ENCODE results near the gene MCUB. TPM values are rescaled to one million over a fixed set of nuclear protein-coding genes. Genes with fewer than 3 reads are reported as not detected.
A peak's percentile ranks its signal among the peaks of the same experiment; 100 is the strongest.
"Not testable (repeated sequence)": the region's sequence is repeated elsewhere in the genome, so short reads cannot be mapped to it uniquely, and the experiment has no call there.

Gene MCUB
- total RNA-seq, 2 experiments from 2014 or later: 62.3 to 65.3 TPM

- Mint-ChIP-seq H3K36me3 (ENCODE audit: low read depth) (peaks cover 15% of the 10 kb centered on the region), H3K4me1 (ENCODE audit: low read depth) (peaks cover 14% of the 10 kb centered on the region), H3K9me3 (peaks cover 4% of the 10 kb centered on the region), H3K27me3 (no peaks in the 10 kb centered on the region), H3K4me3 (no peak overlapping the region), H3K27ac (no peak overlapping the region)
- intact Hi-C loops (cut with micrococcal nuclease): no loop called here
- CTCF ChIA-PET: no interaction called here
- TF ChIP-seq, protein P1, sequence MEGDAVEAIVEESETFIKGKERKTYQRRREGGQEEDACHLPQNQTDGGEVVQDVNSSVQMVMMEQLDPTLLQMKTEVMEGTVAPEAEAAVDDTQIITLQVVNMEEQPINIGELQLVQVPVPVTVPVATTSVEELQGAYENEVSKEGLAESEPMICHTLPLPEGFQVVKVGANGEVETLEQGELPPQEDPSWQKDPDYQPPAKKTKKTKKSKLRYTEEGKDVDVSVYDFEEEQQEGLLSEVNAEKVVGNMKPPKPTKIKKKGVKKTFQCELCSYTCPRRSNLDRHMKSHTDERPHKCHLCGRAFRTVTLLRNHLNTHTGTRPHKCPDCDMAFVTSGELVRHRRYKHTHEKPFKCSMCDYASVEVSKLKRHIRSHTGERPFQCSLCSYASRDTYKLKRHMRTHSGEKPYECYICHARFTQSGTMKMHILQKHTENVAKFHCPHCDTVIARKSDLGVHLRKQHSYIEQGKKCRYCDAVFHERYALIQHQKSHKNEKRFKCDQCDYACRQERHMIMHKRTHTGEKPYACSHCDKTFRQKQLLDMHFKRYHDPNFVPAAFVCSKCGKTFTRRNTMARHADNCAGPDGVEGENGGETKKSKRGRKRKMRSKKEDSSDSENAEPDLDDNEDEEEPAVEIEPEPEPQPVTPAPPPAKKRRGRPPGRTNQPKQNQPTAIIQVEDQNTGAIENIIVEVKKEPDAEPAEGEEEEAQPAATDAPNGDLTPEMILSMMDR (IDR thresholded peaks at IDR 0.05): no peak
- DNase-seq: no peak
- POLR2A ChIA-PET: no interaction called here
- ATAC-seq: no peak
Observed at GRCh38 chr4:109554971-109555370, 5.1 kb upstream of the MCUB start.

GRCh38 chr4:109557433-109557832 lies 2.6 kb upstream of the MCUB start:
- TF ChIP-seq, protein P1 (IDR thresholded peaks at IDR 0.05): no peak
- ChIA-PET POLR2A (interaction anchor here (4.0 kb wide), 1 partner anchor 145 kb away, joined by 20 read pairs; the partner anchor contains the start of gene CASP6), CTCF (interaction anchor here (0.9 to 1.3 kb wide), 2 partner anchors 16 to 101 kb away, joined by 3 read pairs; no protein-coding TSS in a partner anchor)
- intact Hi-C loops (cut with micrococcal nuclease): no loop called here
- no peak overlapping the region for H3K4me3 Mint-ChIP-seq
- peaks cover 4% of the 10 kb centered on the region for H3K9me3 Mint-ChIP-seq
- ATAC-seq: no peak
- H3K4me1 Mint-ChIP-seq (ENCODE audit: low read depth): peaks cover 22% of the 10 kb centered on the region
- no peak overlapping the region for H3K27ac Mint-ChIP-seq
- no peak for DNase-seq
- peaks cover 16% of the 10 kb centered on the region for H3K36me3 Mint-ChIP-seq (ENCODE audit: low read depth)
- H3K27me3 Mint-ChIP-seq: no peaks in the 10 kb centered on the region

- H3K9me3 Mint-ChIP-seq, H3K27me3 Mint-ChIP-seq: not testable (repeated sequence)
- peaks cover 28% of the 10 kb centered on the region for H3K4me1 Mint-ChIP-seq (ENCODE audit: low read depth)
Observed at GRCh38 chr4:109558095-109558494, 2.0 kb upstream of the MCUB start.

DNA sequence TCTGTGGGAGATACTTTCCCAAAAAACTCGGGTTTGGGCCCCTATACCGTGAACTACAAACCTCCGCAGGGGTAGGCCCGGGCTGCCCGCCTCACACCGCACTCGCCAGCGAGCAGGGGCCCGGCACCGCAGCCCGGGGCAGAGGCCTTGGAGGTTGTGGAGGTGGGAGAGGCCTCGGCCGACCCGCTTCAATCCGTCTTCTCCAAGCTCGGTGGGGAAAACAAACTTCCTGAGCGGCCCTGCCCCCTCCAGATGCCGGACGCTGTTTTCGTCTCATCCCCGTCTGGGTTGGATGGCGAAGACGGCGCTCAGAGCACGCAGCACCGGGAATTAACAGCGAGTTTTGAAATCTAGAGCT lies 442 bp upstream of the MCUB start:
- intact Hi-C loops (cut with micrococcal nuclease): no loop called here
- peaks cover 4% of the 10 kb centered on the region for H3K9me3 Mint-ChIP-seq
- H3K36me3 Mint-ChIP-seq (ENCODE audit: low read depth): peaks cover 20% of the 10 kb centered on the region
- ChIA-PET POLR2A (interaction anchor here (0.9 to 4.0 kb wide), 14 partner anchors 13 to 143 kb away, joined by 3 to 20 read pairs (median 4); partner anchors contain the start of genes CASP6 and SEC24B), CTCF (interaction anchor here (1.1 to 1.7 kb wide), 4 partner anchors 17 to 144 kb away, joined by 3 to 7 read pairs (median 6); partner anchors contain the start of genes CASP6 and SEC24B)
- H3K4me3 Mint-ChIP-seq: peak overlapping the region; percentile 85
- H3K27ac Mint-ChIP-seq: peak overlapping the region; percentile 92
- DNase-seq (peak; percentile 41), ATAC-seq (peak; percentile 18)
- TF ChIP-seq, protein P1 (IDR thresholded peaks at IDR 0.05): no peak
- H3K27me3 Mint-ChIP-seq: no peaks in the 10 kb centered on the region
- H3K4me1 Mint-ChIP-seq (ENCODE audit: low read depth): peaks cover 42% of the 10 kb centered on the region

More at GRCh38 chr4:109558095-109558494, 2.0 kb upstream of the MCUB start:
- H3K4me3 Mint-ChIP-seq: peak overlapping the region; percentile 40
- H3K27ac Mint-ChIP-seq; intact Hi-C loops (cut with micrococcal nuclease); ATAC-seq: not testable (repeated sequence)
- ChIA-PET POLR2A (interaction anchor here (1.4 to 4.0 kb wide), 2 partner anchors 97 to 144 kb away, joined by 3 to 20 read pairs; partner anchors contain the start of gene CASP6), CTCF (interaction anchor here (0.9 to 1.3 kb wide), 2 partner anchors 16 to 101 kb away, joined by 3 read pairs; no protein-coding TSS in a partner anchor)
- peaks cover 21% of the 10 kb centered on the region for H3K36me3 Mint-ChIP-seq (ENCODE audit: low read depth)
- peak; percentile 58 for DNase-seq

DNA sequence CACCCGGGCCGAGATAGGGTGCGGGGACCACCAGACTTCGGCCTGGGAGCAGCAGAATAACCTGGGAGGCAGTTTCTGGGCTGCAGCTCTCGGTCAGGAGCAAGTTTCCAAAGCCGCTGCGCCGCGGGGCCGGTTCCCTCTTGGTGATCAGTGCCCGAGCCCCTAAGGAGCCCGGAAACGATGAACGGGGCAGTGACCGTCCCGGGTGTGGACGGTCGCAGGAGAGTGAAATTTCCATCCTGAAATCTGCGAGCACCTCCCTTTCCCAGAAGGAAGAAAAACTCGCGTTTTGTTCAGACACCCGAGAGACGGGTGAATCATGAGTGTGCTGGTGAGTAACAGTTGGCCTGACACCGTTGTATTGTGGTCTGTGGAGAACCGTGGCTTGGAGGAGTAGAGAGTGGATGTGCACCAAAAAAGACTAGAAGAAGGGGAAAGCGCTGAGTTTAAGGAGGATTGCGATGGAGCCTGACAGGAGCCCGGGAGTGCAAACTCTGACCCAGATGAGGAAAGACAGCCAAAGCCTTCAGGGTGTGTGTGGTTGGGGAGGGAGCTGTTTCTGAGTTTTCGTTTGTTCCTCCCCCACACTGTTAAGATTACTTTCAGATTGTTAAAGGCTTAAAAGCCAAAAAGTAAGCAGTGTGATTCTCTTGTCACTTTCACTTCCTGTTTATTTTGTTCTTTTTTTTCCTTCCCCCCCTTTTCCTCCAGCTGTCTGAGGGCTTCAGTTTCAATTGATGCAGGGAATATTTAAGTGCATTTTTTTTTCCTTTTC lies 828 bp downstream of the MCUB start:
- intact Hi-C loops (cut with micrococcal nuclease): loop anchor here (5.0 kb wide), 2 partner anchors 86 to 141 kb away; partner anchors contain the start of gene CASP6
- CTCF ChIA-PET: interaction anchor here (0.8 to 2.7 kb wide), 3 partner anchors 11 to 142 kb away, joined by 5 to 14 read pairs (median 7); partner anchors contain the start of gene CASP6
- TF ChIP-seq, protein P1 (IDR thresholded peaks at IDR 0.05): no peak
- Mint-ChIP-seq H3K27ac (peak overlapping the region; percentile 97), H3K9me3 (peaks cover 4% of the 10 kb centered on the region), H3K27me3 (no peaks in the 10 kb centered on the region), H3K4me1 (ENCODE audit: low read depth) (peaks cover 49% of the 10 kb centered on the region), H3K36me3 (ENCODE audit: low read depth) (peaks cover 29% of the 10 kb centered on the region), H3K4me3 (peak overlapping the region; percentile 85)
- ATAC-seq: peak; percentile 62
- peak; percentile 71 for DNase-seq
- POLR2A ChIA-PET: interaction anchor here (0.6 to 4.0 kb wide), 16 partner anchors 9 to 529 kb away, joined by 3 to 20 read pairs (median 4); partner anchors contain the start of genes CASP6 and SEC24B
